ENCODE data around the gene ABCB8. TPM values are rescaled to one million over a fixed set of nuclear protein-coding genes. Genes with fewer than 3 reads are reported as not detected.

The ABCB8 gene
- total and polyA plus RNA-seq, 9 of the 15 experiments (the other 6 are each of a cell fraction or from before 2014, with no cell fraction given): 7.6 to 106 (median 36.3) TPM

- Histone ChIP-seq H3K27ac (ENCODE audit: extremely low read depth, low read depth, low read length) (peak overlapping the region; percentile 90), H4K20me1 (replicated peaks; ENCODE audit: control insufficient read depth, insufficient read depth, low read length) (peaks cover 10% of the 10 kb centered on the region), H3K4me3 (peak overlapping the region; percentile 84), H2AFZ (ENCODE audit: low read depth, low read length) (peak overlapping the region; percentile 91), H3K4me2 (ENCODE audit: insufficient read depth, low read length) (peak overlapping the region; percentile 94), H3K9ac (ENCODE audit: insufficient read depth in 1 of 2, low read depth in 2 of 2, low read length in 2 of 2) (peak overlapping the region; percentile 85 to 91), H3K36me3 (ENCODE audit: control insufficient read depth, insufficient read depth, low read length) (peaks cover 9% of the 10 kb centered on the region; the same call in 2 of the 3 replicates), H3K27me3 (ENCODE audit: control insufficient read depth in 2 of 2, insufficient read depth in 2 of 2, low read length in 2 of 2) (no peaks in the 10 kb centered on the region), H3K9me1 (ENCODE audit: control insufficient read depth, insufficient read depth, low read length) (no peaks in the 10 kb centered on the region), H3K9me3 (replicated peaks; ENCODE audit: control insufficient read depth, insufficient read depth, low read depth, low read length) (no peaks in the 10 kb centered on the region), H3K4me1 (replicated peaks in 1 of 2; ENCODE audit: control insufficient read depth in 2 of 2, insufficient read depth in 2 of 2, low read length in 2 of 2) (peaks cover 59 to 75% of the 10 kb centered on the region in 2 experiments), H3K79me2 (ENCODE audit: control insufficient read depth, insufficient read depth, low read length) (peaks cover 44% of the 10 kb centered on the region)
- in situ Hi-C loops (cut with MboI): no loop called here
- WGBS (ENCODE audit: insufficient coverage, low coverage, missing lambda C conversion rate): under 1% methylated on average over 46 of the region's 46 CpGs
- FAIRE-seq: peak; percentile 99
- CTCF ChIA-PET (ENCODE audit: low intra/inter-chr PET ratio): interaction anchor here (0.6 to 2.9 kb wide), 2 partner anchors 29 to 186 kb away, joined by 3 to 14 read pairs; partner anchors contain the start of gene ABCB8
- BruUV-seq (replicated peaks): no TSS peak
- POLR2A ChIA-PET: interaction anchor here (0.6 to 1.7 kb wide), 6 partner anchors 10 to 158 kb away, joined by 3 to 9 read pairs (median 5); partner anchors contain the start of genes ABCB8 and FASTK
- peak; percentile 96 to 100 (median 98) for DNase-seq (ENCODE audit: extremely low read depth in 1 of 4, low spot score in 3 of 4)
- intact Hi-C loops (cut with micrococcal nuclease): loop anchor here (1.0 kb wide), 2 partner anchors 19 to 30 kb away; partner anchors contain the start of gene ABCB8
- ATAC-seq: peak; percentile 86
- TF ChIP-seq KAT7 (CRISPR knock-in tag; IDR thresholded peaks at IDR 0.05; ENCODE audit: borderline replicate concordance) (no peak), ZBTB9 (CRISPR knock-in tag; IDR thresholded peaks at IDR 0.05) (no peak), NCOA6 (IDR thresholded peaks at IDR 0.05) (no peak), ZBTB49 (CRISPR knock-in tag; IDR thresholded peaks at IDR 0.05; ENCODE audit: borderline replicate concordance) (no peak), ZNF175 (CRISPR knock-in tag; IDR thresholded peaks at IDR 0.05; ENCODE audit: low read depth) (peak; percentile 93), PRDM10 (IDR thresholded peaks at IDR 0.05; ENCODE audit: partially characterized antibody) (no peak), RNF219 (CRISPR knock-in tag; IDR thresholded peaks at IDR 0.05) (no peak), RCOR1 (IDR thresholded peaks at IDR 0.05; ENCODE audit: borderline replicate concordance in 1 of 2, low read depth in 2 of 2, low read length in 2 of 2) (peak in 1 of 2 experiments; percentile 66; a peak in 1 of 4 replicates), PYGO2 (tag; IDR thresholded peaks at IDR 0.05) (no peak)
Observed at GRCh38 chr7:151057989-151058780, 29.9 kb downstream of the ABCB8 start.

Measured in K562 (cell line).